ENCODE measurements around the gene NEDD4L. TPM values are rescaled to one million over a fixed set of nuclear protein-coding genes. Genes with fewer than 3 reads are reported as not detected.

NEDD4L gene
- total RNA-seq, 1 donor from 2014 or later: 32.6 TPM

DNA sequence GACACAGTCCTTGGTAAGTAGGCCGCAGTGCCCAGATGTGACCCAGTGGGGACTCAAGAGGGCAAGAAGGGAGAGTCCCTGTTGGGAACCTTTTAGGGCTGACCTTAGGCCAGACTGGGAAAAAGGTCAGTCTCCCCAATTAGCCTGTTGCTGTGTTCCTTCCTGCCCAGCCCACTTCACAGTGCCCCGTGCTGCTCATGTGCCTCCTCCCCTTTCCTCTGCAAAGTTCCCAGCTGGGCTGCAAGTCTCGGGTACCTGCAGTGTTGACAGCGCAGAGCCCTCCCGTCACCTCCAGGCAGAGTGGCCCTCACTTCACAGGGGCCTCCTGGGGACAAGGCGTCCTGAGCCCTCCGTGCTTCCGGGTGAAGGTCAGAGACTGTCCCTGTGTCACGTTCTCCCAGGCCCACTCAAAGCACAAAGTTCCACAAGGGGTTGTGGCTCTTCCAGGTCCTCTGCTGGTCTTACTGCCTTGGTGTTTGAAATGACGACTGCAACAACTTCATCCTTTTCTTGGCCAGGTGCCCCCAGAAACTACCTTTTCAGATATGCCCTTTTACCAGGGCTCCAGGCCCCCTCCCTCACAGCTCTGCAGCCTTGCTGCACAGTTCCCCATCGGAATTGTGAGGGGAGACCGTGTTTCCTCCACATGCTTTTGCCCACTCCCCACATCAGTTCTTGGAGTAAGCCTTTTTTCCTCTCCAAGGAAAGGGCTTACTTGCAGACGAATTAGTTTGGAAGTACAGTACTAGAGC, 359.1 kb downstream of the NEDD4L start:
- intact Hi-C loops (cut with micrococcal nuclease): no loop called here
- Mint-ChIP-seq H3K4me1 (no peaks in the 10 kb centered on the region), H3K36me3 (ENCODE audit: low read depth) (no peaks in the 10 kb centered on the region), H3K9me3 (no peaks in the 10 kb centered on the region), H3K27ac (no peak overlapping the region), H3K27me3 (no peaks in the 10 kb centered on the region), H3K4me3 (no peak overlapping the region)
- ChIA-PET CTCF (no interaction called here), POLR2A (no interaction called here)
- TF ChIP-seq CTCF (IDR thresholded peaks at IDR 0.05): no peak
- DNase-seq: no peak
- no peak for ATAC-seq (ENCODE audit: low read depth)

DNA sequence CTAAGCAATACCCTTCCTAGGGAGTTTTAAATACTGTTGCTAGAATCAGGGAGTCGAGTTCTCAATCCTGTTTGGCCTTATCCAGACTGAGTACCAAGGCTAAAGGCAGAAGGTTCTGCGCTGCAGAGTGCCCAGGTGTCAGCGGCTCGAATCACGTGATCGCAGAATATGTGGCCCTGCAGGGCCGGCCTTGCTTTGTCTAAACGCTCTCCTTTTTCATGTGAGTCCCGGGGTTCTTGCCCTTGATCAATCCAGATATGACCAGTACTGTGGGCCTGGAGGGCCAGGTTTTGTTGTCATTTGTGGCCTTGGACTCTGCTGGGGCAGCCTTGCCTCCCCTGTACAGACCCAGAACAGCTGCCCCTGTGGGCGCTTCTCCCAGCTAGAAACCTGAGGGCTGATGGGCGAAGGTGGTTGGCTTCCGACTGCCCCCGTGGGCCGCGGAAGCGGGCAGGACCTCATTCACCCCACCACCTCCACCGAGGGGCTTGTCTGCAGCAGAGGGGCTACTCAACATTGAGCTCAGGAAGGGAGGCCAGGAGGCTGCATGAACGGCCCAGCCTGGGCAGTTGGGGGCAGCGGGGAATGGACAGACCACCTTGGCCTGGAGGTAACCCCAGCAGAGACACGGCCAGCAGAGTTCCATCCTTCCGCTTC, 359.9 kb downstream of the NEDD4L start:
- H3K4me1 Mint-ChIP-seq: no peaks in the 10 kb centered on the region
- ChIA-PET CTCF (no interaction called here), POLR2A (no interaction called here)
- H3K36me3 Mint-ChIP-seq (ENCODE audit: low read depth): no peaks in the 10 kb centered on the region
- TF ChIP-seq CTCF (IDR thresholded peaks at IDR 0.05): no peak
- no peak overlapping the region for H3K27ac Mint-ChIP-seq
- H3K4me3 Mint-ChIP-seq: no peak overlapping the region
- no peaks in the 10 kb centered on the region for H3K27me3 Mint-ChIP-seq
- intact Hi-C loops (cut with micrococcal nuclease): no loop called here
- DNase-seq (no peak), ATAC-seq (ENCODE audit: low read depth) (no peak)
- H3K9me3 Mint-ChIP-seq: no peaks in the 10 kb centered on the region

DNA sequence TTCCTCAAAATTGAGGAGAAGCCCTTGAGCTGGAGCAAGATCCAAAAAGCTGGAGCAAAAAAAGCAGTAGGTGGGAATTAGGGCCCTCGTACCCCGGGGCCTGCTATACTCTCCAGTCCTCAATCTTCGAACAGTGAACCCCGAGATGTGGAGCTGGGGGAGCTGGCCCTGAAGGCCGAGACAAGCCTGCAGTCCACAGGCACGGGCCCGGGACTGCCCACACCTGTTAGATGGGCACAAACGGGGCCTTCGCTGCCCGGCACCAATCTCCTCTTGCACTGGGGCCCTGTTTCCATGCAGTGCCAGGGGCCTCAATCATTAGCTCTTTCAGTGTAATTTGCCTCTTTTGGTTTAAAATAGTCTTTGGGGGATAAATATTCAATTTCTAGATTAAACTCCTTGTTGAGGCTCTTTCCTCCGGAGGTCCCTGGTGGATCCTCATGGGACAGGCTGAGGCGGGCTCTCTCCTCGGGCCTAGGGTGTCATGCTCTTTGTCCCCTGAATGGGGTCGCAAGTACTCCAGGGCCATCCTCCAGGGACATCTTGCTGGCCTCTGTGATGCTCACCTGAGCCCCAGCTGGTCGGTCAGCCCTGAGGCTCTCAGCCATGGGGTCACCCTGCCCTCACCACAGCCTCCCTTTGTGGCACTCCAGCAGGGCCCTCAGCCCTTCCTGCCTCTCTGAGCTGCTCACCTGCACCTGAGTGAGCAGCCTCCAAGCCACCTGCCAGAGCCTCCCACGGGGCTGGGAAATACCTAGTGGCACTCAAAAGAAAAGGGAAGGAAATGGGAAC, 361.3 kb downstream of the NEDD4L start:
- no peak for TF ChIP-seq CTCF (IDR thresholded peaks at IDR 0.05)
- H3K4me1 Mint-ChIP-seq: no peaks in the 10 kb centered on the region
- intact Hi-C loops (cut with micrococcal nuclease): no loop called here
- H3K4me3 Mint-ChIP-seq: no peak overlapping the region
- DNase-seq (no peak), ATAC-seq (ENCODE audit: low read depth) (no peak)
- POLR2A ChIA-PET: no interaction called here
- no peaks in the 10 kb centered on the region for H3K27me3 Mint-ChIP-seq
- no peak overlapping the region for H3K27ac Mint-ChIP-seq
- H3K36me3 Mint-ChIP-seq (ENCODE audit: low read depth): no peaks in the 10 kb centered on the region
- H3K9me3 Mint-ChIP-seq: no peaks in the 10 kb centered on the region
- CTCF ChIA-PET: no interaction called here

DNA sequence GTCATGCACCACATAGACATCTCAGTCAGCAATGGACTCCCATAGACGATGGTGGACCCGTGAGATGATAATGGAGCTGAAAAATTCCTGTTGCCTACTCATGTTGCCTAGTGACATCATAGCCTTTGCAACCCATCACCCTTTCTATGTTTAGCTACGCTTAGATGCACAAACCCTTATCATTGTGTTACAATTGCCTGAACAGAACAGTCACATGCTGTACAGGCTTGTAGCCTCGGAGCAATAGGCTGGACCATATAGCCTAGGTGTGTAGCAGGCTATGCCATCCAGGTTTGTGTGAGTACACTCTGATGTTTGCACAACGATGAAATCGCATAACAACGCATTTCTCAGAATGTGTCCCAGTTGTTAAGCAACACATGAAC, 363.2 kb downstream of the NEDD4L start:
- intact Hi-C loops (cut with micrococcal nuclease): no loop called here
- Mint-ChIP-seq H3K36me3 (ENCODE audit: low read depth) (no peaks in the 10 kb centered on the region), H3K4me1 (no peaks in the 10 kb centered on the region), H3K27ac (no peak overlapping the region), H3K27me3 (no peaks in the 10 kb centered on the region), H3K9me3 (no peaks in the 10 kb centered on the region), H3K4me3 (no peak overlapping the region)
- DNase-seq: no peak
- no peak for ATAC-seq (ENCODE audit: low read depth)
- ChIA-PET CTCF (no interaction called here), POLR2A (no interaction called here)
- TF ChIP-seq CTCF (IDR thresholded peaks at IDR 0.05): no peak

Measured in activated B cell treated with CpG ODN at 0.5 μM for 24 hours (primary cell).